ENCODE results near the gene GFOD1. TPM values are rescaled to one million over a fixed set of nuclear protein-coding genes. Genes with fewer than 3 reads are reported as not detected.

The GFOD1 gene
- total RNA-seq, 1 donor from 2014 or later: 0.81 TPM

DNA sequence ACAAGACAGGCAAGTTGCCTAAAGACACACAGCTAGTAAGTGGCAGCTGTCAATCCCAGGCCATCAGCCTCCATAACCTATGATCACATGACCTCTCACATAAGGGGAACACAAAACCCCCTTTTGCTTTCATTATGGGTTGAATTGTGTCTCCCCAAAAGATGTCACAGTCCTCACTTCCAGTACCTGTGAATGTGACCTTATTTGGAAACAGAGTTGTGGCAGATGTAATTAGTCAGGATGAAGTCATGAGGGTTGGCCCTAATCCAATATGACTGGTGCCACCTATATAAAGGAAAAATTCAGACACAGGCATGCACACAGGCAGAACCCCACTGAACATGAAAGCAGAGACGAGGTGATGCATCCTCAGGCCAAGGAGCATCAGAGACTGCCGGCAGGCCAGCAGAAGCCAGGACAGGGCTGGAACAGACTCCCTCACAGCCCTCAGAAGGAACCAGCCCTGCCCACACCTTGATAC lies 33.6 kb downstream of the GFOD1 start:
- TF ChIP-seq CTCF (IDR thresholded peaks at IDR 0.05; ENCODE audit: unreplicated experiment): no peak
- no peak for DNase-seq (ENCODE audit: low spot score, unreplicated experiment)
- no peak overlapping the region for H3K4me3 Mint-ChIP-seq (ENCODE audit: low read depth)
- no peaks in the 10 kb centered on the region for H3K36me3 Mint-ChIP-seq (ENCODE audit: insufficient read depth)
- H3K27ac Mint-ChIP-seq: no peak overlapping the region
- no peaks in the 10 kb centered on the region for H3K9me3 Mint-ChIP-seq (ENCODE audit: low read depth)
- no peaks in the 10 kb centered on the region for H3K4me1 Mint-ChIP-seq (ENCODE audit: low read depth)
- H3K27me3 Mint-ChIP-seq: peaks cover 14% of the 10 kb centered on the region

DNA sequence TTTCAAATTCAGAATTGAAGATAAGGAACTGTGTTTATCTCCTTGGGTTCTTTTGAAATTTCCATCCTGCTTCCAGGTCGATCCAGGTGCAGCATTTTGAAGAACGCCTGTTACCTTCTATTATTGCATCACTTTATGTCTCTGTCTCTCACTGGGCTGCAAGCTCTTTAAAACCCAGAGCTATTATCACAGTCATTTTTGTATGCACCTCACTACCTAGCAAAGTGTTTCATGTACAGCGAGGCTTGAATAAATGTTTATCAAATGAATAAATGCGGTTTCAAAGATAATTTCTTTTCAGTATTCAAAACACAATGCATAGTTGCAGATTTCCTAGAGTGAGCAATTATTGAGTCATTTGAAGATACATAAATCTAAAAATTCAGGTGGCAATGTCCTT lies 34.2 kb downstream of the GFOD1 start:
- Mint-ChIP-seq H3K9me3 (ENCODE audit: low read depth) (no peaks in the 10 kb centered on the region), H3K36me3 (ENCODE audit: insufficient read depth) (no peaks in the 10 kb centered on the region), H3K4me1 (ENCODE audit: low read depth) (no peaks in the 10 kb centered on the region), H3K27me3 (peaks cover 14% of the 10 kb centered on the region), H3K4me3 (ENCODE audit: low read depth) (no peak overlapping the region), H3K27ac (no peak overlapping the region)
- TF ChIP-seq CTCF (IDR thresholded peaks at IDR 0.05; ENCODE audit: unreplicated experiment): no peak
- DNase-seq (ENCODE audit: low spot score, unreplicated experiment): no peak

- H3K4me1 Mint-ChIP-seq (ENCODE audit: low read depth): no peaks in the 10 kb centered on the region
- H3K27me3 Mint-ChIP-seq: peaks cover 11% of the 10 kb centered on the region
- no peak overlapping the region for H3K4me3 Mint-ChIP-seq (ENCODE audit: low read depth)
- no peak overlapping the region for H3K27ac Mint-ChIP-seq
- DNase-seq (ENCODE audit: low spot score, unreplicated experiment): no peak
- H3K9me3 Mint-ChIP-seq (ENCODE audit: low read depth): no peaks in the 10 kb centered on the region
- H3K36me3 Mint-ChIP-seq (ENCODE audit: insufficient read depth): no peaks in the 10 kb centered on the region
- no peak for TF ChIP-seq CTCF (IDR thresholded peaks at IDR 0.05; ENCODE audit: unreplicated experiment)
Measured at GRCh38 chr6:13452346-13453117, 34.9 kb downstream of the GFOD1 start.

DNA sequence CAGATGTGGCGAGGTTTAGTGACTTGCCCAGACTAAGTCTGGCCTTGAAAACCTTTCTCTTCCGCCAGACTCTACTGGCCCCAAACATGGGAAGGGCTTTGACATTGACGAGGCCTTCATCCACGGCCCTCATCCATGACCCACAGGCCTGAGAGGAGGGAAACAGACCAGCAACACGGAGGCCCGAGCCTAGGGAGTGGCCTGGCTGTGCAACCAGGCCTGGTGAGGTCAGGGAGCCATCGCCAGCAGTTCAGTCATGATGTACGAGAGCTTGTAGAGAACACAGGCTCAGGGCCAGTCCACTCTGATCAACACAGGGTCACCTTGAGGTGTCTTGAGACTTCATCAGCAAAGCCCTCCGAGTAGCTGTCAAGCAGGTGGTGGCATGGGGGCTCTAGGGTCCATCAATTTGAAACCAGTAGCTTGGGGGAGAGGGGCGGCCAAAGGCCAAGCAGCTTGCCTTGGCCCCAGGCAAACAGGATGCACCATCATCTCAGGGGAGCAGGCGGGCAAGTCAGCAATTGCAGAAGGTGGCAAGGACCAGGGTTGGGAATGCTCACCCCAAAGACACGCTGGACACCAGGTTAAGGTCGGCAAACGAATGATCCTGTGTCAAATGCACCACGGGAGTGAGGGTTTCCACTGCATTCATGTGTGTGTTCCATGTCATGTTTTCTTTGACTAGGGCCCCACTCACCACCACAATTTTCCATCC lies 36.1 kb downstream of the GFOD1 start:
- H3K4me1 Mint-ChIP-seq (ENCODE audit: low read depth): no peaks in the 10 kb centered on the region
- no peak for DNase-seq (ENCODE audit: low spot score, unreplicated experiment)
- H3K4me3 Mint-ChIP-seq (ENCODE audit: low read depth): no peak overlapping the region
- peaks cover 7% of the 10 kb centered on the region for H3K27me3 Mint-ChIP-seq
- H3K9me3 Mint-ChIP-seq (ENCODE audit: low read depth): no peaks in the 10 kb centered on the region
- no peak for TF ChIP-seq CTCF (IDR thresholded peaks at IDR 0.05; ENCODE audit: unreplicated experiment)
- H3K36me3 Mint-ChIP-seq (ENCODE audit: insufficient read depth): no peaks in the 10 kb centered on the region
- H3K27ac Mint-ChIP-seq: no peak overlapping the region

- peaks cover 9% of the 10 kb centered on the region for H3K27me3 Mint-ChIP-seq
- no peak for TF ChIP-seq CTCF (IDR thresholded peaks at IDR 0.05; ENCODE audit: unreplicated experiment)
- H3K27ac Mint-ChIP-seq: no peak overlapping the region
- H3K4me1 Mint-ChIP-seq (ENCODE audit: low read depth): no peaks in the 10 kb centered on the region
- no peak for DNase-seq (ENCODE audit: low spot score, unreplicated experiment)
- H3K4me3 Mint-ChIP-seq (ENCODE audit: low read depth): no peak overlapping the region
- no peaks in the 10 kb centered on the region for H3K9me3 Mint-ChIP-seq (ENCODE audit: low read depth)
- no peaks in the 10 kb centered on the region for H3K36me3 Mint-ChIP-seq (ENCODE audit: insufficient read depth)
Measured at GRCh38 chr6:13450628-13451027, 36.8 kb downstream of the GFOD1 start.

Data from progenitor cell of endocrine pancreas (in vitro differentiated cells).